Muscle layer of duodenum (tissue), 2 donors: ENCODE data around the gene SIGLEC1.
A peak's percentile ranks its signal among the peaks of the same experiment; 100 is the strongest.

Experiments used
- H3K27ac ChIP-seq: one replicate; pipeline ENCODE4 v1.7.0; 2013; ENCODE audit warnings: mild to moderate bottlenecking, low read length
- H3K27me3 ChIP-seq: one replicate; pipeline ENCODE4 v1.7.0; 2013; ENCODE audit warnings: low read depth, mild to moderate bottlenecking, control low read depth, low read length
- H3K36me3 ChIP-seq, 2 donors: one replicate each; pipeline ENCODE4 v1.7.0; 2013; ENCODE audit warnings: low read length in 2 of 2, control low read depth in 1 of 2, mild to moderate bottlenecking in 1 of 2; ENCODE audit not compliant: insufficient read depth in 2 of 2, control insufficient read depth in 1 of 2
- H3K4me1 ChIP-seq, 2 donors: one replicate each; pipeline ENCODE4 v1.7.0; 2013; ENCODE audit warnings: low read length in 2 of 2, mild to moderate bottlenecking in 2 of 2, control low read depth in 1 of 2, moderate library complexity in 1 of 2; ENCODE audit not compliant: insufficient read depth in 2 of 2, control insufficient read depth in 1 of 2
- H3K4me3 ChIP-seq, 2 donors: one replicate each; pipeline ENCODE4 v1.7.0; 2013; ENCODE audit warnings: low read length in 2 of 2, low read depth in 1 of 2, mild to moderate bottlenecking in 1 of 2
- H3K9me3 ChIP-seq, 2 donors: one replicate each; pipeline ENCODE4 v1.7.0; 2013; ENCODE audit warnings: low read length in 2 of 2, control low read depth in 1 of 2, mild to moderate bottlenecking in 1 of 2; ENCODE audit not compliant: control insufficient read depth in 1 of 2
- donor health status: healthy.

Gene SIGLEC1

DNA sequence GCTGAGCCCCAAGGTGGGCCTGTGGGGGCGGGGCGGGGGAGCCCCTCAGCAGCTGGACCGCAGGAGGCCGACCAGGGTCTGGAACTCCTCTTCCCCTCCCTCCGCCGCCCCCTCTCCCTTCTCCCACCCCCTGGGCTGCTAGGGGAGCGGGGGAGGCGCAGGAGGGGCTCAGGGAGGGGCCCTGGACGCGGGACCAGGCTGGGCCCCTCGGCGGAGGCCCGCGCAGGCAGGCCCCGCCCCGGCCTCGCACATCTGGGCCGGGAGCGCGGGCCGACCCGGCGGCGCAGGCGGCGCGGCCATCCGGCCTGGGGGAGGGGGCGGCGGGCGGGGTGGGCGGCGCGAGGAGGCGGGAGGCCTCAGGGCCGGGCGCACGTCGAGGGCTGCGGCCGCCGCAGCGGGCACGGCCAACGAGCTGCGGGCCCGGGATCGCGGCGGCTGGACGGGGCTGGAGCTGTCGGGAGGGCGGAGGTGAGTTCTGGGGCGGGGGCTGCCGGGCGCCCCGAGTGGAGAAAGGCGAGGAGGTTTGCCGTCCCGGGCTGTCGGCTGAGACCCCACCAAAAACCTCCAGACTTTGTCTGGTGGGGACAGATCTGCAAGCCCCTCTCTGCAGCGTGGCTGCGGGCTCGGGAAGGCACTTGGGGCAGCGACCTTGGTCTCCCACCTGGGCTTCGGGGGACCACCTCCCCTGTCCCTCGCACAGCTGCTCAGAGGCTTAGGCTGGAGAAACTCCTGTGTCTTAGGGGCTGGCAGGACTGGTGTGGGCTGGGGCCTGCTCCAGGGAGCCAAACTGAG is 20.1 kb upstream of the SIGLEC1 start, which contains the start of gene HSPA12B:
TSS of gene HSPA12B (plus strand) at position 359 of the 792 bp plus-strand sequence. CDS start 5,990 bp downstream, outside the sequence.
- Histone ChIP-seq H3K4me3 (peak within 1 kb of the TSS in 1 of 2 donors; percentile 42), H3K27ac (no peak within 1 kb of the TSS), H3K36me3 (no peaks in the 10 kb centered on the region), H3K9me3 (no peaks in the 10 kb centered on the region), H3K4me1 (peaks cover 0 to 9% of the 10 kb centered on the region in 2 donors), H3K27me3 (peaks cover 4% of the 10 kb centered on the region)

DNA sequence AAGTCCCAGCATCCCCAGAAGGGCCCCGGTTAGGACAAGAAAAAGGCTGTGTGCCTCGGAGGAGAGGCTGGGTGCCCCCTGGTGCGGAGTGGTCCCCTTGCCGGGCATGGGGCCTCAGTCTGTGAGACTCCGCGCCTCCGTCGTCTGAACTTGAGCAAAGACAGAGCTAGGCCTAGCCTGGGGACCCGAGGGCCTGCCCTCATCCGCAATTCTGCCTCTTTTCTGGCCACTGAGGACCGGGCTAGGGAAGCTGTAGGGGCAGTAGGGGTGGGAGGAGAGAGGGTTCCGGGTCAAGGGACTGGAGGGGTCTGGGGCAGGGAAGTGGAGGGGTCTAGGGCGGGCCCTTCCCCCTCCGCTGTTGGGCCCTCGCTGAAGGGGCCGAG is 19.5 kb upstream of the SIGLEC1 start:
- Histone ChIP-seq H3K4me3 (no peak overlapping the region), H3K27me3 (peaks cover 4% of the 10 kb centered on the region), H3K4me1 (peaks cover 0 to 9% of the 10 kb centered on the region in 2 donors), H3K27ac (no peak overlapping the region), H3K9me3 (no peaks in the 10 kb centered on the region), H3K36me3 (no peaks in the 10 kb centered on the region)

DNA sequence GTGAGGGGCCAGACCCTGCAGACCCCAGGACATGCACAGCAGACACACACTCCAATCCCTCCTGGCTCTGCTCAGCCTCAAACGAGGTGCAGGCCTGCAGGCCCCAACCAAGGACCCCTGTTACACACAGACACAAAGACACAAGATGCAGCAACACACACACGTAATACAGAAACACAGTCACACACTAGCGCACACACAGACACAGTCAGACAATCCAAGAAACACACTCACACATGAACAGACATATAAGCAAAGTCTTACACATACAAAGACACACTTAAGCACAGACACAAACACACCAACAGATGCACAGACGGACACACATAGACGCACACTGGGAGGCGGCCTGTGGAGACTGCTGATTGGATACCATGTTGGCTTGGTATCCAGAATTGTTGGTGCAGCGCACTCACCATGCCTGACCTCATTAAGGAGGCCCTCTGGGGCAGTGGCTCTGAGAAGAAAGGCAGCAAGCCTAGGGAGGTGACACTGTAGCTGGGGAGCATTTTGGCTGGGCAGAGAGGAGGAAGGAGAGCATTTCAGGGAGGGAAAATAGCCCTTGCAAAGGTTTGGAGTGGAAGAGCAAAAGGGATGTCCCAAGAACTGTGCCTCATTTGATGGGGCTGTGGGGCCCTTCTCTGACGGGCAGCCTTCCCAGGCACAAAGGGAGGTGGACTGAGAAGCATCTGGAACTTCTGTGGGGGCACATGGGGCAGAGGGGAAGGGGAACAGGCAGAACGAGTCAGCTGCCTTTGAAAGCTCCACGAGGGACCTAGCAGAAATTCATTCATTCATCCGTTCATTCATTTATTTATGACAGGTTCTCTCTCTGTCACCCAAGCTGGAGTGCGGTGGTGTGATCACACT is 18.6 kb upstream of the SIGLEC1 start:
- H3K27ac ChIP-seq = no peak overlapping the region
- no peak overlapping the region for H3K4me3 ChIP-seq
- no peaks in the 10 kb centered on the region for H3K36me3 ChIP-seq
- H3K4me1 ChIP-seq = peaks cover 0 to 9% of the 10 kb centered on the region in 2 donors
- H3K27me3 ChIP-seq = peaks cover 4% of the 10 kb centered on the region
- H3K9me3 ChIP-seq = no peaks in the 10 kb centered on the region

DNA sequence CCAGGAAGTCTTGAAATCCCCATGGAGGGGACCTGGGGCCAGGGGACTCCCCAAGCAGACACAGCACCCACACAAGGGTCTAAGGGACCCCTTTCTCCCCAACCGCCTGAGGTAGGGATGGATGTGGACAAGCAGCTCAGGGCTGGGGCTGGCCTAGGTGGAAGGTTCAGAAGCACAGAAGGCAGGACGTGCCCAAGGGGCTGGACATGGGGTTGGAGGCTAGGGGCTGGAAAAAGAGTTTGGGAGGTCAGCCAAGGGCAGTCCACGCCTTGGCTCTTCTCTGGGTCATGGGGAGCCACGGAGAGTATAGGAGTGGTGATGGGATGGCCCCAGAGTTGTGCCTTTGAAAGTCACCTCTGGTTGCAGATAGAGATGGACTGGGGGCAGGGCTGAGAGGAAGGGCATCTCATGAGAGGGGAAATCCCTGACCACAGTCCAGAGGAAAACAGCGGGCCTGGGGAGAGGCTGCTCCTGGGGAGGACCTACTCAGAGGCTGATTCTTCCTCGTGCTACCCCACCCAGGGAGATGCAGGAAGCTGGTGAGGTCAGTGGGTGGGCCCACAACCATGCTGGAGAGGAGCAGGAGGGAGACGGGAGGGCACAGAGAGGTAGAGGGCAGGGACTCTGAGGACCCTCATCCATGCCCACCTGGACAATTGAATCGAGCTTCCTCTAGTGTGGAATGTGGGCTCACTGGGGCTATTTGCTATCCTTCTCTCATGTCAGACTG is 17.6 kb upstream of the SIGLEC1 start:
- no peak overlapping the region for H3K4me3 ChIP-seq
- H3K27me3 ChIP-seq = peaks cover 4% of the 10 kb centered on the region
- H3K27ac ChIP-seq = no peak overlapping the region
- no peaks in the 10 kb centered on the region for H3K9me3 ChIP-seq
- peaks cover 0 to 9% of the 10 kb centered on the region in 2 donors for H3K4me1 ChIP-seq
- no peaks in the 10 kb centered on the region for H3K36me3 ChIP-seq

DNA sequence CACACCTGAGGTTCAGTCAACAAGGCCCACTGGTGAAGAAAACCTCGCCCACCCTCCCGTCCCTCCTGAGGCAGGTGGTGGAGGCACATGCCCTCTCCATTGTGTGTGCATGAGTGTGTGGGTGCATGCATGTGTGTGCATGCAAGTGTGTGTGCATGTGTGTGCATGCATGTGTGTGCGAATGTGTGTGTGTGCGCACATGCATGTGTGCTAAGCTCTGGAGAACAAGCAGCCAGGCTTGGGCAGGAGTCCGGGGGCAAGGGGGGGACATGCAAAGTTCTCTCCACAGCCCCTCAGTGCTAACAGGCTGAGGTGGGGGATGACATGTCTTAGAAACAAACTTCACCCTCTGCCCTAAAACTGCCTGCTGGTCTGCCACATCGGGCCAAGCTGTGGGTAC is 17.0 kb upstream of the SIGLEC1 start:
- H3K36me3 ChIP-seq = no peaks in the 10 kb centered on the region
- H3K4me3 ChIP-seq = no peak overlapping the region
- H3K4me1 ChIP-seq = peaks cover 0 to 9% of the 10 kb centered on the region in 2 donors
- peaks cover 4% of the 10 kb centered on the region for H3K27me3 ChIP-seq
- no peaks in the 10 kb centered on the region for H3K9me3 ChIP-seq
- H3K27ac ChIP-seq = no peak overlapping the region

DNA sequence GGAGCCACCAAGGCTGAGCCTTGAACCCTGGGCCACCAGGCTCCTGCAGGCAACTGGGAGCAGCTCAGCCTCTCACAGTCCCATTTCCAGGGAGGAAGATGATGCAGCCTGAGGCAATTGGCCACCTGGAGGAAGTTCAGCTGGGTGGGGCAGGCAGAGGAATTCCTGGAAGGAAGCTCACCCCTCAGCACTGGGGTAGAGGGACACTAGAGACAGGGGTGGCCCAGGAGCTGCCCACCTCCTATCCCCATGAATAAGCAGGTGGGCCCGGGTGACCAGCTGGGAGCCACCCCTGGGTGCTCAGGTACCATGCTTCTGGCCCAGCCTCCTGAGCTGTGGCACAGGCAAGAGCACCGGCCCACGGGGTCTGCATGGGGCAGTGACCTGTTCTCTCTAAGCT is 16.5 kb upstream of the SIGLEC1 start:
- Histone ChIP-seq H3K4me3 (no peak overlapping the region), H3K36me3 (no peaks in the 10 kb centered on the region), H3K27ac (no peak overlapping the region), H3K27me3 (peaks cover 4% of the 10 kb centered on the region), H3K9me3 (no peaks in the 10 kb centered on the region), H3K4me1 (peaks cover 0 to 9% of the 10 kb centered on the region in 2 donors)

DNA sequence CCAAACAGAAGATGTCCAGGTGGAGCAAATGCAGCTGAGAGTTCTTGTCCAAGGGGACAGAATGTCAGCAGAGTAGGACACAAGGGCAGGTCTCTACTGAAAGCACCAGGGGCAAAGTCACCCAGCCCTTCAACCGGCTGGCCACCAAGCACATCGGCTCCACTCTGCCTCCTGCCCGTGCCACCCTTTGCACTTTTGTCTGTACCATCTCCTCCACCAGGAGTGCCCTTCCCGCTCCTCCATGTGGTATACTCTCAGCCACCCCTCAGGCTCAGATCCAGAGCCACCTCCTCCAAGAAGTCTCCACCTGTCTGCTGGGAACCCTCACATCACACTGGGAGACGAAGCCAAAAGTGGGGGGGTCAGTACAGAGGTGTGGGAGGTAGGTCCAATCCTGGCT is 16.0 kb upstream of the SIGLEC1 start:
- H3K27ac ChIP-seq = no peak overlapping the region
- H3K27me3 ChIP-seq = peaks cover 4% of the 10 kb centered on the region
- H3K36me3 ChIP-seq = no peaks in the 10 kb centered on the region
- H3K9me3 ChIP-seq = no peaks in the 10 kb centered on the region
- H3K4me3 ChIP-seq = no peak overlapping the region
- peaks cover 0 to 9% of the 10 kb centered on the region in 2 donors for H3K4me1 ChIP-seq

DNA sequence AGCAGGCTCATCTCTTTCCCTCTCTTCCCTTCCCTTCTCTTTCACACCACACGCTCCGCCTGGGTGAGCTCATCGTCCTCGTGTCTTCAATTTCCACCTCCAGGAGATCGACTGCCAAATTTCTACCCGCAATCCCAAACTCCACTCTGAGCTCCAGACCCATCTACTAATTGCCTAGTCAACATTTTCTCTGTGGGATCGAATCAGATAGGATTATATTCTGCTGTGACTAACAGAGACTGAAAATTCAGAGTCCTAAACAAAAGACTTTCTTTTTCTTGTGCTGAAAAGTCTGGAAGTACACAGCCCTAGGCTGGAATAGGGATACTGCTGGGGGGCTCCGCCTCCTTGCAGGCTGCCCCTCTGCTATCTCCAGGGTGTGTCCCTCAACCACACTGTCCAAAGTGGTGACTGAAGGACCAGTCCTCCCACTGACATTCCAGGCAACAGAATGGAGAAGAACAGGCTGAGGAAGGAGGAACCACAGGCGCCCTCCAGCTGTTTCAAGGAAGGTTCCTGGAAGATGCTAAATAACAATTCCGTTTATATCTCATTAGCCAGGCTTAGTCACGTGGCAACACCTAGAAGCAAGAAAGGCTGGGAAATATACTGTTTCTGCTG is 15.1 kb upstream of the SIGLEC1 start:
- Histone ChIP-seq H3K9me3 (no peaks in the 10 kb centered on the region), H3K27ac (peak overlapping the region; percentile 36), H3K4me1 (peaks cover 0 to 9% of the 10 kb centered on the region in 2 donors), H3K36me3 (no peaks in the 10 kb centered on the region), H3K4me3 (peak overlapping the region in 1 of 2 donors; percentile 8), H3K27me3 (no peaks in the 10 kb centered on the region)

DNA sequence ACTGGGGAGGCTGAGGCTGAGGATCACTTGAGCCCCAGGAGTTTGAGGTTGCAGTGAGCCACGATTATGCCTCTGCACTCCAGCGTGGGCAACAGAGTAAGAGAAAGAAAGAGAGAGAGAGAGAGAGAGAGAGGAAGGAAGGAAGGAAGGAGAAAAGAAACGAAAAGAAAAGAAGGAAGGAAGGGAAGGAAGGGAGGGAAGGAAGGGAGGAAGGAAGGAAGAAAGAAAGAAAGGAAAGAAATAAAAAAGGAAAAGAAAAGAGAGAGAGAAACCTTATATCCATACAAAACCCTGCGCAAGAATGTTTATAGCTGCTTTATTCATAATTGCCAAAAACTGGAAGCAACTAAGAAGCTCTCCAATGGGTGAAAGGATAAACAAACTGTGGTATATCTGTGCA is 12.0 kb upstream of the SIGLEC1 start:
- Histone ChIP-seq H3K4me1 (peaks cover 0 to 9% of the 10 kb centered on the region in 2 donors), H3K36me3 (no peaks in the 10 kb centered on the region), H3K27ac (no peak overlapping the region), H3K9me3 (no peaks in the 10 kb centered on the region), H3K4me3 (no peak overlapping the region), H3K27me3 (no peaks in the 10 kb centered on the region)

DNA sequence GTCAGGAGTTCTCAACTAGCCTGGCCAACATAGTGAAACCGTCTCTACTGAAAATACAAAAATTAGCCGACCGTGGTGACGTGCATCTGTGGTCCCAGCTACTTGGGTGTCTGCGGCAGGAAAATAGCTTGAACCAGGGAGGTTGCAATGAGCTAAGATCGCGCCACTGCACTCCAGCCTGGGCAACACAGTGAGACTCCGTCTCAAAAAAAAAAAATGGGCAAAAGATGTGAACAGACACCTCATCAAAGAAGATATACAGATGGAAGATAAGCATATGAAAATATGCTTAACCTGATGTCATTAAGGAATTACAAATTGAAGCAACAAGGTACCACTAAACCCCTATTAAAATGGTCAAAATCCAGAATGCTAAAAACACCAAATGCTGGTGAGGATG is 10.9 kb upstream of the SIGLEC1 start:
- Histone ChIP-seq H3K27ac (no peak overlapping the region), H3K4me3 (no peak overlapping the region), H3K27me3 (no peaks in the 10 kb centered on the region), H3K9me3 (no peaks in the 10 kb centered on the region), H3K4me1 (peaks cover 0 to under 1% of the 10 kb centered on the region in 2 donors), H3K36me3 (no peaks in the 10 kb centered on the region)
